ENCODE measurements around the gene CEP126. TPM values are rescaled to one million over a fixed set of nuclear protein-coding genes. Genes with fewer than 3 reads are reported as not detected.

CEP126 gene, protein sequence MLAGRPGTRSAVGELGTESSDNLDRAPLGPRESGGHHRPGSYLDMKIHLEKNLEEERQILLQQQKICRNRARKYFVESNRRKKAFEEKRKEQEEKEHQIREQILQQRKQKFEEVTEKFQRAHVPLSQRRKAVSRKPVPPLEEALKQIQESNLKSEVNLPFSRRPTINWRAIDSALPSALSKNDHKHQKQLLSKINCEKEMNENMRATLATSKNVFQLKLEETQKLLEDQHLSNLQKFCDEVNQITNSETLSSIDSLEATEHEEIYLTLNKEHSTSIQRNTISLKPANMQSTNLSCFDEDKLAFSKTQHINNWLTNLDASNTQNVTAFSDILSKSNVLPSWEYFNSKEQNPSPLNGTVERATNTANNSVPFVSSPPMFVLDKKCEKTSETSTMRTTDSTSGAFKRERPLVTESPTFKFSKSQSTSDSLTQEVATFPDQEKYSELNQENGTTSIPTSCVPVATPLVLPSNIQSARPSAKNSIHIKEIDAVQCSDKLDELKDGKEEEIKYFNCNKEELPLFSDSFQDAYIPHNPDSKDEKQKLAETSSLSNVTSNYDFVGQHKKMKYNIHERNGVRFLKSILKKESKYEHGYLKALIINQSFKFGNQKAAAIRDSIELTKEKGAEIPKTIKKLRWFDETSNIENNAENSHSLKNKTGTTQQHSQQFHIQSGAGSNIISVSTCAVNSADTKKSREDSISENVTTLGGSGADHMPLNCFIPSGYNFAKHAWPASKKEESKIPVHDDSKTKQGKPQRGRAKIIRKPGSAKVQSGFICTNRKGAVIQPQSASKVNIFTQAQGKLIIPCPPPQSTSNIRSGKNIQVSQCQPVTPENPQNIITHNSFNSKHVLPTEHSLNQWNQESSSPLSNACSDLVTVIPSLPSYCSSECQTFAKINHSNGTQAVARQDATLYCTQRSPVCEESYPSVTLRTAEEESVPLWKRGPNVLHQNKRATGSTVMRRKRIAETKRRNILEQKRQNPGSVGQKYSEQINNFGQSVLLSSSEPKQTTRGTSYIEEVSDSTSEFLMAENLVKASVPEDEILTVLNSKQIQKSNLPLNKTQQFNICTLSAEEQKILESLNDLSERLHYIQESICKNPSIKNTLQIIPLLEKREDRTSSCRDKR
- 3.5 TPM for total RNA-seq
- 1 to 10 TPM; 2.3 to 6.6 (median 4.0) TPM for polyA plus RNA-seq (ENCODE audit: insufficient read depth in 1 of 8, insufficient read length in 8 of 8, low replicate concordance in 1 of 8)
- long read RNA-seq, donor 1 = 0 reads
- long read RNA-seq, donor 2 = 0 reads
- long read RNA-seq, donor 3 = 0 reads
- long read RNA-seq, donor 4 = 0 reads
- long read RNA-seq, donor 5 = 0 reads
- long read RNA-seq, donor 6 = 0 reads
- long read RNA-seq, donor 7 = 0 reads
- long read RNA-seq, donor 8, full-length matches to known transcripts = 1 of 1 reads
- long read RNA-seq, donor 8, partial matches to known transcripts = 0 of 1 reads
- long read RNA-seq, donor 8, other reads (novel, unspliced or antisense) = 0 of 1 reads
- long read RNA-seq, donor 9 = 0 reads
- long read RNA-seq, donor 10 = 0 reads
- long read RNA-seq, donor 11 = 0 reads

GRCh38 chr11:101914738-101915426 is at the start of gene CEP126:
Gene CEP126, plus strand, starts transcription at chr11:101915010. Its CDS starts 275 bp downstream, at chr11:101915285.
- no peaks in the 10 kb centered on the region for H3K36me3 ChIP-seq (ENCODE audit: control insufficient read depth, insufficient read depth, low read length)
- WGBS (ENCODE audit: insufficient coverage) = 0% methylated on average over 56 of the region's 56 CpGs
- peak within 1 kb of the TSS; percentile 96 for H3K27ac ChIP-seq (ENCODE audit: low read length)
- peak within 1 kb of the TSS; percentile 70 for H3K4me3 ChIP-seq (ENCODE audit: low read length)
- H3K27me3 ChIP-seq (ENCODE audit: control insufficient read depth, insufficient read depth, low read length) = no peaks in the 10 kb centered on the region
- peaks cover 2% of the 10 kb centered on the region for H3K4me1 ChIP-seq (ENCODE audit: control insufficient read depth, insufficient read depth, low read length)
- DNase-seq = peak; percentile 98
- H3K9me3 ChIP-seq (replicated peaks; ENCODE audit: control insufficient read depth, low read depth, low read length) = no peaks in the 10 kb centered on the region

DNA sequence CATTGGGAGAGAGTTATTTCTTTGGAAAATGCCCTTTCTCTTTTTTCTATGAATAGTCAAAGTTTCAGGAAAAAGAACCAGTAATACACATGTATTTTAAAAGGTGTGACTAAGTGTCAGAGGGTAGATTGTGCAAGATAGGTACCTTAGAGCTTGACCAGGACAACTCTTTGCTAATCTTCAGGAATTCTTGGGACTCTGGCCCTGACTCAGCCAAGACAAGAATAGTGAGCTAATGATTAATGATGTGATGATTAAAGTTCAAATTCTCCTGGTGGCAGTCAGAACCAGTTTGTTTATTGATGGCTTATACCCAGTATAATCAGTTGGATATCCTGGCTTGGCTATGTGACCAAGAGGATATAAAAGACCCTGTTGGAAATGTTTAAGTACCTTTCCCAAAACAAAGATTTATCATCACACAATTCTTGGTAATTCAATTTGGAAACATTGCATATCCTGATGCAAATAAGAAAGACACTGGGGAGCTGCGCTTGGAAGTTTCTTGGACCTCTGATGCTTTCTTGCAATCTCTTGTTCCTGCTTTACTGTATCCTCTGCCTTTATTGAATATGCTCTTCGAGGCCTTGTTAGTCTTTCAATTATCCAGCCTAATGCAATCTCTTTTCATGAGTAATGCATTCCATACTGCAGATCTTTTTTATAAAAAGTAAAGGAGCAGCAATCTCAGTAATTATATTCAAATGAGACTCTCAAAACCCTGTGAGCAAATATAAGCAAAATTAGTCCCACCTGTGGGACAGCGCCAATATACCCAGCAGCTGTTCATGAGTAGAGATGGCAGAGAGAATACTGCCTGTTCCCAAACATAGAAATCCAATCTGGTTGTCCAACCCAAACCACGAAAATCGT is 48.0 kb upstream of the CEP126 start:
- Histone ChIP-seq H3K4me3 (ENCODE audit: low read length) (no peak overlapping the region), H3K27ac (ENCODE audit: low read length) (no peak overlapping the region), H3K4me1 (ENCODE audit: control insufficient read depth, insufficient read depth, low read length) (no peaks in the 10 kb centered on the region), H3K9me3 (replicated peaks; ENCODE audit: control insufficient read depth, low read depth, low read length) (peaks cover 2% of the 10 kb centered on the region), H3K36me3 (ENCODE audit: control insufficient read depth, insufficient read depth, low read length) (no peaks in the 10 kb centered on the region), H3K27me3 (ENCODE audit: control insufficient read depth, insufficient read depth, low read length) (no peaks in the 10 kb centered on the region)
- peak; percentile 53 for DNase-seq
- 29% methylated on average over 1 of the region's 5 CpGs for WGBS (ENCODE audit: insufficient coverage)

- Histone ChIP-seq H3K27ac (ENCODE audit: low read length) (no peak overlapping the region), H3K9me3 (replicated peaks; ENCODE audit: control insufficient read depth, low read depth, low read length) (peaks cover 2% of the 10 kb centered on the region), H3K4me3 (ENCODE audit: low read length) (no peak overlapping the region), H3K36me3 (ENCODE audit: control insufficient read depth, insufficient read depth, low read length) (no peaks in the 10 kb centered on the region), H3K27me3 (ENCODE audit: control insufficient read depth, insufficient read depth, low read length) (no peaks in the 10 kb centered on the region), H3K4me1 (ENCODE audit: control insufficient read depth, insufficient read depth, low read length) (no peaks in the 10 kb centered on the region)
- WGBS (ENCODE audit: insufficient coverage) = no CpG with 5 or more reads among the region's 2 CpGs
- DNase-seq = no peak
Measured at GRCh38 chr11:101867951-101868350, 46.9 kb upstream of the CEP126 start.

- no peaks in the 10 kb centered on the region for H3K36me3 ChIP-seq (ENCODE audit: control insufficient read depth, insufficient read depth, low read length)
Measured at GRCh38 chr11:101870510-101870909, 44.3 kb upstream of the CEP126 start.

DNA sequence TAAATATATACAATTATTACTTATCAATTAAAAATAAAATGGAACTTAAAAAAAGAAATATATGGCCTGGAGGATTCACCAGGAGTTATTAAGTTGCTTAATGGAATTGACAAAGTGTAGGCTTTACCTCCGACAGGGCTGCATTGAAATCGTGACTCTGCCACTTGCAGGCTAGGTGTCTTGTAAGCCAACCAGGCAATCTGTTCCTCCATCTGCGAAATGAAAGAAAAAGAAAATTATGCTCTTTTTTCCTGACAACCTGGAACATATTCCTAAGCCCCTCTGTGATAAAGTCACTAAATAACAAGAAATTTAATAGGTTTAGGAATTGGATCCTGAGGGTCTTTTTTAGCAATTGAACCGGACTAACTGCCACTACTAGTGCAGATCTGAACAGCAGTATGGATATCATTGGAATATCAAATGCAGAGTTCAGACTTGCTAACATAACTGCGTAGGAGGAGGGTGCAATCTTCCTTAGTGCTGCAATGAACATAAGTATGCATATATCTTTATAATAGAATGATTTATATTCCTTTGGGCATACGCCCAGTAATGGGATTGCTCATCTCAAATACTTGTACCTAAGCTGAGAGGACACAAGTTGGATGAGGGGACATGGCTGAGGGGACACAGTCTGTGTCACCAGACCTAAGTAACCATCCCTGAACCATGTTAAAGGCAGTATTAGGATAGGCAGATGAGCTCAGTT is 42.5 kb upstream of the CEP126 start:
- no peak overlapping the region for H3K4me3 ChIP-seq (ENCODE audit: low read length)
- no peaks in the 10 kb centered on the region for H3K36me3 ChIP-seq (ENCODE audit: control insufficient read depth, insufficient read depth, low read length)
- no peaks in the 10 kb centered on the region for H3K27me3 ChIP-seq (ENCODE audit: control insufficient read depth, insufficient read depth, low read length)
- H3K27ac ChIP-seq (ENCODE audit: low read length) = no peak overlapping the region
- H3K4me1 ChIP-seq (ENCODE audit: control insufficient read depth, insufficient read depth, low read length) = no peaks in the 10 kb centered on the region
- no CpG with 5 or more reads among the region's 6 CpGs for WGBS (ENCODE audit: insufficient coverage)
- H3K9me3 ChIP-seq (replicated peaks; ENCODE audit: control insufficient read depth, low read depth, low read length) = no peaks in the 10 kb centered on the region
- DNase-seq = no peak

More at GRCh38 chr11:101870510-101870909, 44.3 kb upstream of the CEP126 start:
- no peak for DNase-seq
- H3K4me3 ChIP-seq (ENCODE audit: low read length) = no peak overlapping the region
- no peaks in the 10 kb centered on the region for H3K4me1 ChIP-seq (ENCODE audit: control insufficient read depth, insufficient read depth, low read length)
- WGBS (ENCODE audit: insufficient coverage) = 95% methylated on average over 6 of the region's 6 CpGs
- no peaks in the 10 kb centered on the region for H3K27me3 ChIP-seq (ENCODE audit: control insufficient read depth, insufficient read depth, low read length)
- no peak overlapping the region for H3K27ac ChIP-seq (ENCODE audit: low read length)
- H3K9me3 ChIP-seq (replicated peaks; ENCODE audit: control insufficient read depth, low read depth, low read length) = no peaks in the 10 kb centered on the region

GRCh38 chr11:101880222-101880621 is 34.6 kb upstream of the CEP126 start:
- Histone ChIP-seq H3K9me3 (replicated peaks; ENCODE audit: control insufficient read depth, low read depth, low read length) (no peaks in the 10 kb centered on the region), H3K4me3 (ENCODE audit: low read length) (no peak overlapping the region), H3K27ac (ENCODE audit: low read length) (no peak overlapping the region), H3K36me3 (ENCODE audit: control insufficient read depth, insufficient read depth, low read length) (no peaks in the 10 kb centered on the region), H3K27me3 (ENCODE audit: control insufficient read depth, insufficient read depth, low read length) (no peaks in the 10 kb centered on the region), H3K4me1 (ENCODE audit: control insufficient read depth, insufficient read depth, low read length) (no peaks in the 10 kb centered on the region)
- peak; percentile 3 for DNase-seq
- WGBS (ENCODE audit: insufficient coverage) = no CpG with 5 or more reads among the region's 4 CpGs

- Histone ChIP-seq H3K9me3 (replicated peaks; ENCODE audit: control insufficient read depth, low read depth, low read length) (no peaks in the 10 kb centered on the region), H3K4me1 (ENCODE audit: control insufficient read depth, insufficient read depth, low read length) (no peaks in the 10 kb centered on the region), H3K4me3 (ENCODE audit: low read length) (no peak overlapping the region), H3K27me3 (ENCODE audit: control insufficient read depth, insufficient read depth, low read length) (no peaks in the 10 kb centered on the region), H3K27ac (ENCODE audit: low read length) (no peak overlapping the region), H3K36me3 (ENCODE audit: control insufficient read depth, insufficient read depth, low read length) (no peaks in the 10 kb centered on the region)
- DNase-seq = peak; percentile 6
- 83% methylated on average over 1 of the region's 2 CpGs for WGBS (ENCODE audit: insufficient coverage)
Measured at GRCh38 chr11:101881586-101881985, 33.2 kb upstream of the CEP126 start.

- Histone ChIP-seq H3K4me1 (ENCODE audit: control insufficient read depth, insufficient read depth, low read length) (no peaks in the 10 kb centered on the region), H3K36me3 (ENCODE audit: control insufficient read depth, insufficient read depth, low read length) (no peaks in the 10 kb centered on the region), H3K27me3 (ENCODE audit: control insufficient read depth, insufficient read depth, low read length) (no peaks in the 10 kb centered on the region), H3K4me3 (ENCODE audit: low read length) (no peak overlapping the region), H3K9me3 (replicated peaks; ENCODE audit: control insufficient read depth, low read depth, low read length) (no peaks in the 10 kb centered on the region), H3K27ac (ENCODE audit: low read length) (no peak overlapping the region)
- DNase-seq = no peak
- no CpG with 5 or more reads among the region's 4 CpGs for WGBS (ENCODE audit: insufficient coverage)
Measured at GRCh38 chr11:101885631-101886030, 29.2 kb upstream of the CEP126 start.

All from muscle of leg (tissue), 16 donors.